Testis (tissue), 3 donors: ENCODE results near the gene SLC24A1. TPM values are rescaled to one million over a fixed set of nuclear protein-coding genes. Genes with fewer than 3 reads are reported as not detected.

Experiments used
- DNase-seq: peaks from one replicate; pipeline ENCODE4 v3.0.0-alpha.2; 2019
- H3K27ac ChIP-seq, 2 donors: fragments of 200-600 bp; sonication (generic); one replicate each; pipeline ENCODE4 v1.5.1; 2019
- H3K27me3 ChIP-seq: fragments of 200-600 bp; sonication (generic); one replicate; pipeline ENCODE4 v1.5.1; 2019
- H3K36me3 ChIP-seq: fragments of 200-600 bp; sonication (generic); one replicate; pipeline ENCODE4 v1.5.1; 2017; ENCODE audit warnings: low read depth; ENCODE audit errors: missing control alignments
- H3K4me1 ChIP-seq: fragments of 200-600 bp; sonication (generic); one replicate; pipeline ENCODE4 v1.5.1; 2019
- H3K4me3 ChIP-seq, 2 donors: fragments of 200-600 bp; sonication (generic); one replicate each; pipeline ENCODE4 v1.5.1; 2017 to 2019
- H3K9me3 ChIP-seq: fragments of 200-600 bp; sonication (generic); one replicate; pipeline ENCODE4 v1.5.1; 2017
- CTCF ChIP-seq, 3 experiments: fragments of 450-650 bp in 2 of 3; fragments of 200-600 bp in 1 of 3; sonication (generic) in 1 of 3; IDR thresholded peaks; one replicate each; pipeline ENCODE4 v1.5.1; 2016 to 2019; ENCODE audit warnings: antibody characterized with exemption in 3 of 3, mild to moderate bottlenecking in 2 of 3, moderate library complexity in 1 of 3
- POLR2A ChIP-seq: fragments of 450-650 bp; IDR thresholded peaks from one replicate; pipeline ENCODE4 v1.6.1; 2017; ENCODE audit warnings: antibody characterized with exemption, mild to moderate bottlenecking, moderate library complexity
- whole genome bisulfite sequencing, 2 donors: methylation state at CpG; one replicate each; pipeline ENCODE4 v1.1.5; 2018; 5-methylcytosine and 5-hydroxymethylcytosine counted together
- intact Hi-C: fragments of 100-400 bp; cut with DNase I; formaldehyde crosslinking; loops from one replicate; pipeline ENCODE4 v1.15.1; 2023; ENCODE audit warnings: low total_unique reads
- polyA plus RNA-seq: library from polyadenylated mRNA; stranded (reverse); fragments of 350-450 nt; fragmentation: Illumina TruSeq; extraction: RNeasy Lipid Tissue Mini Kit (QIAGEN cat#74804); gene quantifications from one replicate; pipeline ENCODE4 v1.2.3, GENCODE V29; 2014; ENCODE audit warnings: low read depth, low replicate concordance; ENCODE audit not compliant: insufficient read depth
- total RNA-seq, 2 donors: library from RNA; depleted of rRNA; stranded (reverse); fragments of >200 nt; gene quantifications; one replicate each; pipeline ENCODE4 v1.2.3, GENCODE V29; 2016

The SLC24A1 gene
- total and polyA plus RNA-seq, 3 donors from 2014 or later: 13.4 to 24.3 (median 16.9) TPM

- TF ChIP-seq POLR2A: no peak
- TF ChIP-seq CTCF (IDR thresholded peaks at IDR 0.05): no peak
- H3K27me3 ChIP-seq: no peaks in the 10 kb centered on the region
- H3K9me3 ChIP-seq: no peaks in the 10 kb centered on the region
- no peak for DNase-seq
- H3K4me1 ChIP-seq: no peaks in the 10 kb centered on the region
- H3K36me3 ChIP-seq: no peaks in the 10 kb centered on the region
- intact Hi-C loops: no loop called here
- H3K4me3 ChIP-seq: no peak overlapping the region
- no peak overlapping the region for H3K27ac ChIP-seq
- WGBS, 2 donors: 92 to 97% methylated on average over 4 of the region's 4 CpGs
Measured at GRCh38 chr15:65645392-65645791, 23.7 kb downstream of the SLC24A1 start.

- no peak overlapping the region for H3K27ac ChIP-seq
- 86 to 92% methylated on average over 4 of the region's 4 CpGs for WGBS, 2 donors
- intact Hi-C loops: no loop called here
- no peaks in the 10 kb centered on the region for H3K27me3 ChIP-seq
- no peak for TF ChIP-seq CTCF (IDR thresholded peaks at IDR 0.05)
- no peak for TF ChIP-seq POLR2A
- H3K9me3 ChIP-seq: no peaks in the 10 kb centered on the region
- H3K36me3 ChIP-seq: no peaks in the 10 kb centered on the region
- no peak overlapping the region for H3K4me3 ChIP-seq
- no peaks in the 10 kb centered on the region for H3K4me1 ChIP-seq
- no peak for DNase-seq
Measured at GRCh38 chr15:65646486-65646885, 24.7 kb downstream of the SLC24A1 start.

GRCh38 chr15:65650312-65651041 lies 28.7 kb downstream of the SLC24A1 start:
- Histone ChIP-seq H3K4me3 (no peak overlapping the region), H3K4me1 (no peaks in the 10 kb centered on the region), H3K27me3 (no peaks in the 10 kb centered on the region), H3K27ac (no peak overlapping the region), H3K36me3 (no peaks in the 10 kb centered on the region), H3K9me3 (no peaks in the 10 kb centered on the region)
- intact Hi-C loops: no loop called here
- 94 to 95% methylated on average over 11 to 12 of the region's 12 CpGs for WGBS, 2 donors
- TF ChIP-seq CTCF (IDR thresholded peaks at IDR 0.05): no peak
- no peak for TF ChIP-seq POLR2A
- DNase-seq: no peak

- H3K27me3 ChIP-seq: no peaks in the 10 kb centered on the region
- H3K36me3 ChIP-seq: no peaks in the 10 kb centered on the region
- no peak for DNase-seq
- no peaks in the 10 kb centered on the region for H3K4me1 ChIP-seq
- intact Hi-C loops: no loop called here
- TF ChIP-seq POLR2A (no peak), CTCF (IDR thresholded peaks at IDR 0.05) (no peak)
- H3K4me3 ChIP-seq: no peak overlapping the region
- no peak overlapping the region for H3K27ac ChIP-seq
- H3K9me3 ChIP-seq: no peaks in the 10 kb centered on the region
- 90 to 95% methylated on average over 1 of the region's 1 CpG for WGBS, 2 donors
Measured at GRCh38 chr15:65651042-65651322, 29.2 kb downstream of the SLC24A1 start.
